BJ (cell line): ENCODE measurements around the gene SEPTIN8. TPM values are rescaled to one million over a fixed set of nuclear protein-coding genes. Genes with fewer than 3 reads are reported as not detected.

Source experiments
- CTCF ChIA-PET: fragments of 350-600 bp; formaldehyde crosslinking; extraction: SDS; loops from one replicate; lab custom pipeline; 2021; ENCODE audit warnings: antibody characterized with exemption, inconsistent platforms; lab: Yijun Ruan, JAX
- POLR2A ChIA-PET: fragments of 300-600 bp; sonication (Branson Sonifier 250); formaldehyde crosslinking; extraction: SDS; loops from one replicate; lab custom pipeline; 2021; ENCODE audit warnings: antibody characterized with exemption; lab: Charles Lee
- DNase-seq: peaks from one replicate; pipeline ENCODE4 v3.0.0-alpha.2; 2011; ENCODE audit warnings: low read depth
- H3K27me3 ChIP-seq: 2 replicates; pipeline ENCODE4 v1.6.0; 2011; ENCODE audit warnings: low read length; ENCODE audit not compliant: control insufficient read depth, insufficient read depth
- H3K36me3 ChIP-seq: 2 replicates; pipeline ENCODE4 v1.5.1; 2011; ENCODE audit warnings: low read length; ENCODE audit not compliant: control insufficient read depth, insufficient read depth
- H3K4me3 ChIP-seq: 2 replicates; pipeline ENCODE4 v1.5.1; 2011; ENCODE audit warnings: low read depth, mild to moderate bottlenecking, control low read depth, low read length
- polyA plus RNA-seq: library from polyadenylated mRNA; depleted of rRNA; stranded (reverse); fragments of >200 nt; gene quantifications from 2 replicates; pipeline ENCODE4 v1.2.3, GENCODE V29; 2011
- TF ChIP-seq, protein P1 (sequence below): IDR thresholded peaks from 2 replicates; pipeline ENCODE4 v1.5.1; 2011; ENCODE audit warnings: low read depth, mild to moderate bottlenecking, control low read depth, inconsistent platforms, low read length, moderate library complexity; ENCODE audit not compliant: insufficient read depth

SEPTIN8 gene
- polyA plus RNA-seq, 1 experiment = 67.8 TPM

- TF ChIP-seq, protein P1, sequence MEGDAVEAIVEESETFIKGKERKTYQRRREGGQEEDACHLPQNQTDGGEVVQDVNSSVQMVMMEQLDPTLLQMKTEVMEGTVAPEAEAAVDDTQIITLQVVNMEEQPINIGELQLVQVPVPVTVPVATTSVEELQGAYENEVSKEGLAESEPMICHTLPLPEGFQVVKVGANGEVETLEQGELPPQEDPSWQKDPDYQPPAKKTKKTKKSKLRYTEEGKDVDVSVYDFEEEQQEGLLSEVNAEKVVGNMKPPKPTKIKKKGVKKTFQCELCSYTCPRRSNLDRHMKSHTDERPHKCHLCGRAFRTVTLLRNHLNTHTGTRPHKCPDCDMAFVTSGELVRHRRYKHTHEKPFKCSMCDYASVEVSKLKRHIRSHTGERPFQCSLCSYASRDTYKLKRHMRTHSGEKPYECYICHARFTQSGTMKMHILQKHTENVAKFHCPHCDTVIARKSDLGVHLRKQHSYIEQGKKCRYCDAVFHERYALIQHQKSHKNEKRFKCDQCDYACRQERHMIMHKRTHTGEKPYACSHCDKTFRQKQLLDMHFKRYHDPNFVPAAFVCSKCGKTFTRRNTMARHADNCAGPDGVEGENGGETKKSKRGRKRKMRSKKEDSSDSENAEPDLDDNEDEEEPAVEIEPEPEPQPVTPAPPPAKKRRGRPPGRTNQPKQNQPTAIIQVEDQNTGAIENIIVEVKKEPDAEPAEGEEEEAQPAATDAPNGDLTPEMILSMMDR = no peak
- Histone ChIP-seq H3K36me3 (no peaks in the 10 kb centered on the region), H3K27me3 (no peaks in the 10 kb centered on the region; the same call in 1 of the 2 replicates), H3K4me3 (no peak overlapping the region)
- no peak for DNase-seq
- CTCF ChIA-PET = interaction anchor here (0.9 to 1.4 kb wide), 3 partner anchors 10 to 18 kb away, joined by 3 to 4 read pairs (median 3); no protein-coding TSS in a partner anchor
- POLR2A ChIA-PET = no interaction called here
These were observed 12.2 kb upstream of the SEPTIN8 start for GRCh38 chr5:132788990-132789886.

DNA sequence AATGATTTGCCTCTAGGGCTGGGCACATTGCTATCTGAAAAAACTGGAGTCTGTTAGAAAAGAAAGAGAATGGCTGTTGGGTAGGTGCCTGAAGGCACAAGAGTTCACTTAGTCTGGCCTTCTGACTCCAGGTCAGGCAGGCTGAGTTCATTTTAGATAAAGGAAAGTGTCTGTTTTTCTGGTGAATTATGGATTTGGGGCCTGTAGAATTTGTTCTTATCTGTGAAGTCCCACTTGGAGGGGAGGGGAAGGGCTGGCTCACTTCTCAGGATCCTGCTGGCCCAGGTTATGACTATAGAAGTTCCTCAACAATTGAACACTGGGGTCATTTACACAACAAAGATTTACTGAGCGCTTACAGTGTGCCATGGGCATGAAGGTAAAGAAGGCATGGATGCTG is 11.5 kb upstream of the SEPTIN8 start:
- Histone ChIP-seq H3K27me3 (no peaks in the 10 kb centered on the region; the same call in 1 of the 2 replicates), H3K36me3 (no peaks in the 10 kb centered on the region), H3K4me3 (no peak overlapping the region)
- POLR2A ChIA-PET = no interaction called here
- CTCF ChIA-PET = no interaction called here
- no peak for DNase-seq
- TF ChIP-seq, protein P1 = no peak

DNA sequence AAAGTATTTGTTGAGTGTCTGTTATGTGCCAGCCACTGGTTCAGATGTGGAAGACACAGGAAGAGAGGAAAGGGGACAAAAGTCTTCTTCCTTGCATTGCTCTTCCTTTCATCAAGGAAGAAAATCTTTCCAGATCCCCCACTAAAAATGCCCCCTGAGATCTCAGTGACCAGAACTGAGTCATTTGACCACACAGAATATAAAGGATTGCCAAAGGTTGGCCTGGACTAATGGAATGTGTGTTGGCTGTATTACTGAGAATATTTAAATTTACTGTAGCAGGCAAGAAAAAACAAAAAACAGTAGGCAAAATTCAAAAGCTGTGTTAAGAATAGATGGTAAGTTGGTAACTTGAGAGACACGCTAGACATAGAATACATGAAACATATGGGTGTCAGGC is 10.0 kb upstream of the SEPTIN8 start:
- H3K27me3 ChIP-seq = no peaks in the 10 kb centered on the region
- no peak for DNase-seq
- POLR2A ChIA-PET = no interaction called here
- no peak overlapping the region for H3K4me3 ChIP-seq
- TF ChIP-seq, protein P1 = no peak
- no peaks in the 10 kb centered on the region for H3K36me3 ChIP-seq
- CTCF ChIA-PET = interaction anchor here (0.6 to 1.1 kb wide), 3 partner anchors 12 to 125 kb away, joined by 3 to 4 read pairs (median 3); no protein-coding TSS in a partner anchor

GRCh38 chr5:132785864-132786263 is 8.8 kb upstream of the SEPTIN8 start:
- Histone ChIP-seq H3K36me3 (no peaks in the 10 kb centered on the region), H3K27me3 (no peaks in the 10 kb centered on the region), H3K4me3 (no peak overlapping the region)
- DNase-seq = no peak
- TF ChIP-seq, protein P1 = no peak
- CTCF ChIA-PET = interaction anchor here (1.1 to 1.5 kb wide), 2 partner anchors 13 to 17 kb away, joined by 3 to 4 read pairs; no protein-coding TSS in a partner anchor
- POLR2A ChIA-PET = no interaction called here

- no peak for DNase-seq
- CTCF ChIA-PET = interaction anchor here (1.5 kb wide), 1 partner anchor 17 kb away, joined by 4 read pairs; no protein-coding TSS in a partner anchor
- POLR2A ChIA-PET = no interaction called here
- Histone ChIP-seq H3K36me3 (no peaks in the 10 kb centered on the region), H3K27me3 (no peaks in the 10 kb centered on the region), H3K4me3 (no peak overlapping the region)
- TF ChIP-seq, protein P1 = no peak
These were observed 8.3 kb upstream of the SEPTIN8 start for GRCh38 chr5:132785365-132785764.
